Motor neuron (in vitro differentiated cells): ENCODE measurements around the gene LMO7. TPM values are rescaled to one million over a fixed set of nuclear protein-coding genes. Genes with fewer than 3 reads are reported as not detected.

ENCODE experiments used
- ATAC-seq, 8 experiments: fragments of 200-7000 bp; cut with Tn5 transposase; replicated peaks in 6 of 8; 2 replicates each; pipeline ENCODE4 v1.8.0; 2021; ENCODE audit warnings: mild to moderate bottlenecking in 8 of 8, moderate library complexity in 8 of 8
- H3K27ac ChIP-seq, 2 donors: fragments of 250-450 bp; sonication (Bioruptor Pico); 2 replicates each; pipeline ENCODE4 v1.9.0; 2021; ENCODE audit warnings: antibody characterized with exemption in 2 of 2, mild to moderate bottlenecking in 2 of 2, moderate library complexity in 1 of 2
- H3K4me1 ChIP-seq, 2 donors: fragments of 250-450 bp; sonication (Bioruptor Pico); replicated peaks in 1 of 2; 2 replicates each; pipeline ENCODE4 v1.6.1; 2021; ENCODE audit warnings: antibody characterized with exemption in 2 of 2, mild to moderate bottlenecking in 2 of 2, moderate library complexity in 1 of 2
- H3K4me3 ChIP-seq, 5 donors: fragments of 250-450 bp; sonication (Bioruptor Pico); 2 replicates each; pipeline ENCODE4 v1.9.0; 2021; ENCODE audit warnings: antibody characterized with exemption in 5 of 5, mild to moderate bottlenecking in 5 of 5, moderate library complexity in 4 of 5
- WGBS, 10 experiments: fragments of 450-650 bp; shearing (Covaris generic); methylation state at CpG; one replicate each; pipeline ENCODE4 v1.0.0; 2022; 5-methylcytosine and 5-hydroxymethylcytosine counted together
- in situ Hi-C, 9 experiments: fragments of 400-800 bp; cut with MboI; loops; one replicate each; pipeline ENCODE4 v1.15.0; 2021; ENCODE audit warnings: low sequenced_read_pairs in 9 of 9, low pct_unique_long_range_greater_than_20kb in 2 of 9; ENCODE audit not compliant: unreplicated experiment in 9 of 9
- total RNA-seq, 8 experiments: library from RNA; unstranded; fragments of 300-600 nt; gene quantifications; 2 replicates each; pipeline versions ENCODE4 v1.2.3 to v1.2.4, GENCODE V29; 2022

LMO7 gene
- total RNA-seq, 8 experiments from 2014 or later, result 3.5 to 1,519 (median 32.1) TPM

DNA sequence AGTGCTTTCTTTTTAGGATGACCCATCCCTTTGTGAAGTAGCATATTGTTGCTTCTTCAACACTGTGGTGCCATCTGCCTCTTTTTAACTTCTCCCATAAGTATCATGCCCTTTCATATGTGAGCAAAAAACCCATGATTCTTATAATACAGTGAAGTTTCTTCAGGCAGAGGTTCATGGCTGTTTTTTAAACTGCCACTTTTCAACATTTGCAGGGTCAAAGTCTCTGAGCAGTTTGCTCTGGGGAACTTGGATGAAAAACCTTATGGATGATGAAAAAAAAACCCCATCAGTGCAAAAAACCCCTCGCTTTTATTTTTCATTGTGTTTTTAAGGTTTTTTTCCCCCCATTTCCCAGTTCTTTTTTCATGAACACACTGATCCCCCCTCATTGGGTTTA is 158.5 kb downstream of the LMO7 start:
- H3K27ac ChIP-seq, result no peak overlapping the region
- no peaks in the 10 kb centered on the region for H3K4me1 ChIP-seq
- no peak for ATAC-seq
- H3K4me3 ChIP-seq, result no peak overlapping the region
- in situ Hi-C loops, result no loop called here
- WGBS, 10 experiments, result 70 to 100% (median 90%) methylated on average over 1 of the region's 1 CpG; no CpG with 5 or more reads in 1 of the 10 experiments

DNA sequence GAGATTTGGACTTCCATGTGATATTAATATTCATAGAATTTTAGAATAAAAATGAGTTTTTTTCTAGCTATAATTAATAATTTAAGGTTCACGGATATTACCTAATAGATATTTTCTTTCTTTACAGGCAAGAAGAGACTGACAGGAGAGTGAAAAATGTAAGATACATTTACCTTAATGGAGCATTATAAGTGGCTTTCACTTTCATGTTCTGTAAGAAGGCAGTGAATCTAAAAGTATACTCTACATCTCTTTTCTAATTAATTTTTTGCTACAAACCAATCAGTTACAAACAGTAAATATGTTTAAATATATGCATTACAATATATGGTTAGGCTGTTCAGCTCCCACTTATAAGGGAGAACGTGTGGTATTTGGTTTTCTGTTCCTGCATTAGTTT is 159.1 kb downstream of the LMO7 start:
- in situ Hi-C loops, result no loop called here
- Histone ChIP-seq H3K4me1 (no peaks in the 10 kb centered on the region), H3K27ac (no peak overlapping the region), H3K4me3 (no peak overlapping the region)
- 71 to 100% (median 96%) methylated on average over 1 to 2 of the region's 2 CpGs; no CpG with 5 or more reads in 1 of the 10 experiments for WGBS, 10 experiments
- ATAC-seq, result no peak

DNA sequence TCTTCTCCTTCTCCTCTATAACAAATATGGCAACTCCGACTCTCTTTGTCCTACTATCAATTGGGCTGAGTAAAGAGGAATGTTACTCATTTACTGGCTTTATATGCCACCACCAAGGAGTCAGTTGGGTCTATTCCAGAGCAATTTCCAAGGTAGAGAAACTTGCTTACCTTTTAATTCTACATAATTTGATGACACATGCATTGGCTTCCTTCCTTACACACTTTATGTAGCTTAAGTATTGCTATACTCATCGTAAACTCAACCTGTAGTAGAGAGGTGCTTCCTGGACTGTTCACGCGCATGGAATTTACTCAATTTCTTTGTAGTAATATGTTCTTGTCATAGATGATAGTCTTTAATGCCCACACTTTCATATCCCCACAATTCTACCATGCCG is 160.7 kb downstream of the LMO7 start:
- ATAC-seq, result no peak

DNA sequence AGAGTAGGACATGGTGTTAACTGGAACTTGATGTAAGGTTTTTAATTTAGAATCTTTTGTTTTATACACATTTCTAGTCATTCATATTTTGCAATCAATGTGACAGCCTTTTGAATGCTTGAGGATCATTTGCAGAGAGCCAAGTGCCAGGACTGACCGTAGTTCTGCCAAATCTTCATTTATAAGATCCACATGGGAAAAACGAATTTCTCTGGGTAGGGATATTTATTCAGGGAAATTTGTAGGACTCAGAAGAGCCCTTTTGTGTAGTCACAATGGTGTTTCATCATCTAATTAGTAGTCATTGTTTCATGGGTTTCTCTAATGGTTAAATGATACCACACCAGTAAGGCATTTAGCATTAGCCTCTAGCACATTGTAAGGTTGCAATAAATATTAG is 161.1 kb downstream of the LMO7 start:
- in situ Hi-C loops, result no loop called here
- Histone ChIP-seq H3K4me3 (no peak overlapping the region), H3K27ac (no peak overlapping the region), H3K4me1 (no peaks in the 10 kb centered on the region)
- 0 to 100% (median 71%) methylated on average over 1 to 2 of the region's 2 CpGs; no CpG with 5 or more reads in 1 of the 10 experiments for WGBS, 10 experiments
- no peak for ATAC-seq

More for the DNA sequence above, 160.7 kb downstream of the LMO7 start:
- 90 to 100% (median 97%) methylated on average over 1 to 5 of the region's 5 CpGs for WGBS, 10 experiments
- in situ Hi-C loops, result no loop called here
- no peak overlapping the region for H3K27ac ChIP-seq
- H3K4me1 ChIP-seq, result no peaks in the 10 kb centered on the region
- no peak overlapping the region for H3K4me3 ChIP-seq

DNA sequence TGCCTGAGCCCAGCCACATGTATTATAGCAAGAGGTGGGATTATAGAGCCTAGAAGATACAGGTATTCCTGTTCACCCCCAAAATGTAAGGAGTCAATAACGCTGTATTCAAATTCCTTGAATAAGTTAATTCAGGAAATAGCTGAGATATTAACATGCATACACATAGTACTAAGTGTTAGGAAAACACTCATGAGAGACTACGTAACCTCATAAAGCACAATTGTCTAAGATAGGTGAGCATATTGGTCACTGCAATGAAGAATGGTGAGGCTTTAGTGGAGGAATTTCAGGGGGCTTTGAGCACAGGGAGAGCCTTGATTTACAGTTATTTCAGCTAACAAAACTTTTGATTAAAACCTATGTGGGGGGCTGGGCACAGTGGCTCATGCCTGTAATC is 161.6 kb downstream of the LMO7 start:
- no peak for ATAC-seq
- H3K27ac ChIP-seq, result no peak overlapping the region
- H3K4me3 ChIP-seq, result no peak overlapping the region
- H3K4me1 ChIP-seq, result no peaks in the 10 kb centered on the region
- in situ Hi-C loops, result no loop called here
- WGBS, 10 experiments, result 49 to 100% (median 100%) methylated on average over 1 to 2 of the region's 2 CpGs; no CpG with 5 or more reads in 3 of the 10 experiments

DNA sequence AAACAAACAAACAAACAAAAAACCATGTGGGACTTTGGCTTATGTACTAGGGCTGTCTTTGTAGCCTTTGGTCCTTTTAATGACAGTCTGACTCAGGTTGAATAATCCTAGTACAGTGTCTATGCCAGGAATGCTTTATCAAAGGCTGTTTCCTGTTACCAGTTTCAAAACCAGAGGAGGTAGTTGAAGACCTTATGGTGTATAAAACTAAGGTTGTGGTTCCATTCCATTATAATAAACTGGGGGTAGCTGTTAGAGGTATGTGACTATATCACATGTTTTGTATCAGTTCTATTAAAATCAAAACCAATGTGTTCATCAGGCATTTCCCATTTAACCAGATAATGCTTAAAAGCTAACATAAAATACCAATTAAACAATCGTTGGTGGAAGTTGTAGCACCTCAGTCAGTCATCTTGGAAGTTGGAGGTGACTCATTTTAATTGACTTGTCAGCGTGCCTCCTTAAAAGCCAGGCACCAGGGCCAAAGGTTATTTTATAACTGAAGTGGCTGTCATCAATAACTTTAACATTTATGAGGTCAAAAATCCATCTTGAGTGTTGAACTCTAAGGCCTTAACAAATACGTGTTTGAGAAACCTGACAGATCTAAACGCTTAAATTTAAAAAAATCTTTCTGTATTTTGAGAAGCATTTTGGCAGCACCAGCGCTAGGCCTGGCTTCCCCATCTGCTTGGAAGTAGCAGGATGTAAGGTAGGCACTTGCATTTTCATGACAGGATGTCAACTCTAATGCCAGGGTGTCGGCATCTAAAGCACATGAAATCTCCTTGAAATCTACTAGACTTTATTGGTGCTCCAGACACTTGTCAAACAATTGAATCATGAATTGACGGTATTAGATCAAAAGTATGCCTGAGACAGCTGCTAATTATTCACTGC is 162.5 kb downstream of the LMO7 start:
- in situ Hi-C loops, result no loop called here

DNA sequence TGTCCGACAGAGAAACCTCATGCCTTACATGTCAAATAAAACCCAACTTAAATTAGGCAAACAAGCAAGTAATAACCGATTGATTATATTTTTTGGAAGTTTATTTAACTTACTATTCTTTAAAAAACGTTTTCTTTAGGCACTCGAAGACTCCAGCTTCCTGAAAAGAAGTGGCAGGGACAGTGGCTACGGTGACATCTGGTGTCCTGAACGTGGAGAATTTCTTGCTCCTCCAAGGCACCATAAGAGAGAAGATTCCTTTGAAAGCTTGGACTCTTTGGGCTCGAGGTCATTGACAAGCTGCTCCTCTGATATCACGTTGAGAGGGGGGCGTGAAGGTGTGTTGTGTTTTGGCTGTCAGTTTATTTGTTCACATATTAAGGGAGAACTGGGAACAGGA is 164.4 kb downstream of the LMO7 start:
- 17 to 81% (median 64%) methylated on average over 1 to 9 of the region's 9 CpGs for WGBS, 10 experiments
- no peak overlapping the region for H3K4me3 ChIP-seq
- H3K4me1 ChIP-seq, result no peaks in the 10 kb centered on the region
- in situ Hi-C loops, result loop anchor here in 1 of 9 experiments (25.0 kb wide), 1 partner anchor 113 kb away; no protein-coding TSS in a partner anchor
- H3K27ac ChIP-seq, result no peak overlapping the region
- no peak for ATAC-seq

More for the DNA sequence above, 162.5 kb downstream of the LMO7 start:
- H3K4me1 ChIP-seq, result no peaks in the 10 kb centered on the region
- WGBS, 10 experiments, result 0 to 100% (median 88%) methylated on average over 1 to 7 of the region's 7 CpGs
- no peak overlapping the region for H3K27ac ChIP-seq
- peak in 3 of 8 experiments; percentile 9 to 45 (median 16) for ATAC-seq
- no peak overlapping the region for H3K4me3 ChIP-seq

DNA sequence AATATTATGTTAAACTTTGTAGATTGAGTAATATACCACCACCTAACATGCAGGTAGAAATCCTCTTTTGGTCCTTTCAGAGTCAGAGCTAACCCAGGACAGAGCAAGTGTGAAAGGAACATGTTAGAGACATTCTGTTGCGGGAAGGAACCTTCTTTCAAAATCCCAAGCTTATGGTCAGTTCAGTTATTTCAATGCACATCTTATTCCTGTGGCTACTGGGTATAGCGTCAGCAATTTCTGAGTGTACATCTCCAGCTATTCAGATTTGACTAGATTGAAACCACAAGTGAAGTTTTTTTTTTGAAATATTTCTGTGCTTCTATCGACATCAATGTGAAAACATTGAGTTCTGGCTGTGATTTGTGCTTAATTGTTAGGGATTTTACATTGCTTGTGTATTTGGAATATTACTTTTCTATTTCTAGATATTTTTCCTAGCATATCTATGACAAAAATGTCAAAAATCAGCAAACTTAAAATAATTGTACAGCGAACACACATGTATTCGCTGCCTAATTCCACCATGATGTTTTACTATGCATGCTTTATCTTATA is 165.3 kb downstream of the LMO7 start:
- in situ Hi-C loops, result loop anchor here in 1 of 9 experiments (25.0 kb wide), 1 partner anchor 114 kb away; no protein-coding TSS in a partner anchor

DNA sequence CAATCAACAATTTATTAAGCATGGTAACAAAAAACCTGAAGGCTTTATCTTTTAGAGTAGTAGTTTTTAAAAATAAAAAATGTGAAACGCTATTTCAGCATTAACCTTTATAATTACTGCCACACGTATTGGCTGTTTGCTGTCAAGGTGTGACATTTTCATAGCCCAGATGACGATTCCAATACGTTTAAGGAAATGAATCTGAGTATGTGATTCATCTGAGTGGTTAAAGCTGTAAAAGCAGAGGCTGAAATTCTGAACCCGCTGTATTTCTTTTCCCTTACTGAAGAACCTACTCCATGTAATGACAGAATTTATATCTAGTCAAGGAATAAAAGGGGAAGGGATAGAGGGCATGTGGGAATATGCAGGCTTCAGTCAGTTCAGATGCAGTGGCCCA is 166.0 kb downstream of the LMO7 start:
- no peak for ATAC-seq
- H3K27ac ChIP-seq, result no peak overlapping the region
- H3K4me1 ChIP-seq, result peaks cover 0 to 5% of the 10 kb centered on the region in 2 donors
- H3K4me3 ChIP-seq, result no peak overlapping the region
- WGBS, 10 experiments, result 75 to 100% (median 91%) methylated on average over 3 to 5 of the region's 5 CpGs
- in situ Hi-C loops, result loop anchor here in 1 of 9 experiments (25.0 kb wide), 1 partner anchor 115 kb away; no protein-coding TSS in a partner anchor

More for the DNA sequence above, 165.3 kb downstream of the LMO7 start:
- H3K4me1 ChIP-seq, result peaks cover 0 to 5% of the 10 kb centered on the region in 2 donors
- H3K4me3 ChIP-seq, result no peak overlapping the region
- 60 to 97% (median 91%) methylated on average over 4 to 5 of the region's 5 CpGs for WGBS, 10 experiments
- ATAC-seq, result no peak
- no peak overlapping the region for H3K27ac ChIP-seq

DNA sequence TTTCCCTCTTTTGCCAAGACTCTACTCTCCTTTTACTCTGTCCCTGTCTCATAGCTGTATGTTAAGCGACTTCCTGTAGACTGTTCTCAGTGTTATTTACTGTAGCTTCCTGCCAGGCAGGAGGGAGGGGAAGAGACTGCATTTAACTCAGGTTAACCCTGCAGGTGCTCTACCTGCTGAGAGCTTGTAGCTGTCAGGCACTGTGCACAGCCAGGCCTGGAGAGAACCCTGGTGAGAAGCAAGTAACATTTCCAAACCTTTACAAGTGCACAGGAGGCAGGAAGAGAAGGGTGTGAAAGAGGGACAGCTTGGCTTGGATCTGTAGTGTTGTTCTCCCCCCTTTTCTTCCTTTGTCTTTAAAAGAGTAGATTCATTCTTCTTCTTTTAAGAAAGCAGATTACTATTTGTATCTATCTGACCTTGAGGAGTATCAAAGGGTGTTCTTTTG is 167.1 kb downstream of the LMO7 start:
- H3K4me1 ChIP-seq, result peaks cover 0 to 5% of the 10 kb centered on the region in 2 donors
- in situ Hi-C loops, result loop anchor here in 1 of 9 experiments (25.0 kb wide), 1 partner anchor 116 kb away; no protein-coding TSS in a partner anchor
- H3K27ac ChIP-seq, result no peak overlapping the region
- WGBS, 10 experiments, result 0 to 100% (median 30%) methylated on average over 1 of the region's 1 CpG; no CpG with 5 or more reads in 4 of the 10 experiments
- H3K4me3 ChIP-seq, result no peak overlapping the region
- ATAC-seq, result peak in 3 of 8 experiments; percentile 13 to 66 (median 42)

DNA sequence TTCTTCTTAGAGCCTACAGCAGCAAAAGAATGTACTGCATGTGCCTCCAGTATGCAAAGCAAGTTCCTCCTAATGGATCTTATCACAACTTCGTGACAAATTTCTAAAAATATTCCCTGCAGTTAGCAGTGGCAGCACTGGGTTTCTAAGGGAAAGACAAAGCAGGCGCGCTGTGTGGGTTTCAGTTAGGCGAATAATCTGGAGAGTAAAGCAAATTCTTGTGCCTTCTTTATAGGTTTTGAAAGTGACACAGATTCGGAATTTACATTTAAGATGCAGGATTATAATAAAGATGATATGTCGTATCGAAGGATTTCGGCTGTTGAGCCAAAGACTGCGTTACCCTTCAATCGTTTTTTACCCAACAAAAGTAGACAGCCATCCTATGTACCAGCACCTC is 167.9 kb downstream of the LMO7 start:
- Histone ChIP-seq H3K4me1 (peaks cover 0 to 5% of the 10 kb centered on the region in 2 donors), H3K27ac (no peak overlapping the region), H3K4me3 (no peak overlapping the region)
- in situ Hi-C loops, result loop anchor here in 1 of 9 experiments (25.0 kb wide), 1 partner anchor 117 kb away; no protein-coding TSS in a partner anchor
- WGBS, 10 experiments, result 80 to 100% (median 94%) methylated on average over 1 to 10 of the region's 10 CpGs
- no peak for ATAC-seq

DNA sequence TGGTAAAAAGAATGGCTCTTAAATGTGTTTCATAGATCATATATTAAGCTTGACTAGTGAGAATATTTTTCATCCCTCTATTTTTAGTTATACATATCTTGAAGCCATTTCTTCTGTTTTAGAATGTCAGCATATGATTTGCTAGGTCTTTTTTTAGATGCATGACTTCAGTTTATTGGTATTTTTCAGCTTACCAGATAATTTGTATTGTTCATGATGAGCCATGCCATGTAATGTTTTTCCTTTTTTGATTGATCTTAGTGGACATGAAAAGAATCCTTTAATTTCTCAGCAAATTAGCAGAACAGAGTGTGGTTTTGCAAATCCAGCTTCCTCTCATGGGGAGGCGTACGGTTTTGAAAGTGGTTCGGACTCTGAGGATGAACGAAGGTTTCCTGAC is 168.5 kb downstream of the LMO7 start:
- no peak overlapping the region for H3K27ac ChIP-seq
- ATAC-seq, result no peak
- H3K4me1 ChIP-seq, result peaks cover 0 to 5% of the 10 kb centered on the region in 2 donors
- WGBS, 10 experiments, result 82 to 100% (median 96%) methylated on average over 1 to 4 of the region's 4 CpGs; no CpG with 5 or more reads in 3 of the 10 experiments
- no peak overlapping the region for H3K4me3 ChIP-seq
- in situ Hi-C loops, result loop anchor here in 1 of 9 experiments (25.0 kb wide), 1 partner anchor 117 kb away; no protein-coding TSS in a partner anchor

DNA sequence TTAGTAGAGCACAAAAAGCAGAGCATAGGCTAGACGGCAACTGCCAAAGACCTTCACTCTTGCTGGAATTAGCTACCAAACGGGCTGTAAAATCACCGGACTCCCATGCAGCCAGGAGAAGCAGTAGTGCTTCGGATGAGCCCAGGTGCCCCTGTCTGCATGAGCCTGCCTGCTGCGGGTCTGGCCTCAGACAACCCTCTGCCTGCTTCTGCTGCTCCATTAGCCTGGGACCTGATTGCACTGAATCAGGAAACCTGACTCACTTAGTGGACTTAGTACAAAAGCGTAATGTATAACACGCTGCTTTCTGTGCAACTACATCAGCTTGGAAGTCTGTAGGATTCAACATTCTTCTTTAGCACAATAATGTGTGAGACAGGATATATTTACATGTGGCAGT is 170.0 kb downstream of the LMO7 start:
- peaks cover 0 to 5% of the 10 kb centered on the region in 2 donors for H3K4me1 ChIP-seq
- in situ Hi-C loops, result loop anchor here in 1 of 9 experiments (25.0 kb wide), 1 partner anchor 119 kb away; no protein-coding TSS in a partner anchor
- H3K4me3 ChIP-seq, result no peak overlapping the region
- WGBS, 10 experiments, result 59 to 100% (median 88%) methylated on average over 1 to 6 of the region's 7 CpGs; no CpG with 5 or more reads in 2 of the 10 experiments
- peak in 5 of 8 experiments; percentile 38 to 67 (median 54) for ATAC-seq
- no peak overlapping the region for H3K27ac ChIP-seq
